ENCODE measurements around the gene STAT1. TPM values are rescaled to one million over a fixed set of nuclear protein-coding genes. Genes with fewer than 3 reads are reported as not detected.

Gene STAT1
- polyA plus RNA-seq, 4 donors, result 22.6 to 61.9 (median 42.6) TPM

DNA sequence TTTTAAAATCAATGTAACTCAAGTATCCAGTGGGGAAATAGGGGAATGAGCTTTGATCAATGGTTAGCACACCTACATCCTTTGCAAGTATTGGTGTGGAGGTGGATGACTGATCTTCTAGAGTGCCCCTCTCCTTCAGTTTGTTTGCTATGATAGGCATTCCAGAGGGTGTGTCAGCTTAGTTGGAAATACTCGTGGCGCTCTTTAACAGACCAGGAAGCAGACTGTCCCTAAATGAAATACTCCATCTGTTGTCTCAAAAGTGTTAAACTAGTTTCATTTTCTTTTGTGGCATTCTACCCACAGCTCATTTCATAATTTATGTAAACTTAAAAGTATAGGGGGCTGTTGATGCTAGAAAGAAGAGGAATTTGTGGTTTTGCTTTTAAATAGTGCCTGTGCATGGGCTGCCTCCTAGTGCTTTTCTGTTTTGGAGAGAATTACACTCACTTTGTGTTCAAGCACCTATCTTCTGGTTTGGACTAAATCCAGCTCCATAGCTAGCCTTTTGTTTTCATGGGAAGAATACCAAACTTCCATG is 66.2 kb downstream of the STAT1 start:
- Histone ChIP-seq H3K27me3 (ENCODE audit: control insufficient read depth in 3 of 3, insufficient read depth in 3 of 3, low read length in 3 of 3) (no peaks in the 10 kb centered on the region), H3K9me3 (ENCODE audit: control insufficient read depth in 2 of 2, insufficient read depth in 1 of 2, low read depth in 1 of 2, low read length in 1 of 2) (no peaks in the 10 kb centered on the region), H3K36me3 (ENCODE audit: control insufficient read depth in 3 of 3, insufficient read depth in 2 of 3, low read depth in 1 of 3, low read length in 3 of 3) (no peaks in the 10 kb centered on the region), H3K27ac (ENCODE audit: low read depth in 1 of 3, low read length in 2 of 3) (peak overlapping the region; percentile 32 to 76 (median 72)), H3K4me3 (ENCODE audit: low read depth in 1 of 3, low read length in 3 of 3) (no peak overlapping the region), H3K4me1 (ENCODE audit: control insufficient read depth in 3 of 3, insufficient read depth in 2 of 3, low read depth in 1 of 3, low read length in 2 of 3) (peaks cover 2 to 20% (median 10%) of the 10 kb centered on the region in 3 donors)
- WGBS, 3 donors, result 0 to 4% (median 1%) methylated on average over 2 of the region's 2 CpGs
- DNase-seq (peak; percentile 66 to 73), FAIRE-seq (no peak)

DNA sequence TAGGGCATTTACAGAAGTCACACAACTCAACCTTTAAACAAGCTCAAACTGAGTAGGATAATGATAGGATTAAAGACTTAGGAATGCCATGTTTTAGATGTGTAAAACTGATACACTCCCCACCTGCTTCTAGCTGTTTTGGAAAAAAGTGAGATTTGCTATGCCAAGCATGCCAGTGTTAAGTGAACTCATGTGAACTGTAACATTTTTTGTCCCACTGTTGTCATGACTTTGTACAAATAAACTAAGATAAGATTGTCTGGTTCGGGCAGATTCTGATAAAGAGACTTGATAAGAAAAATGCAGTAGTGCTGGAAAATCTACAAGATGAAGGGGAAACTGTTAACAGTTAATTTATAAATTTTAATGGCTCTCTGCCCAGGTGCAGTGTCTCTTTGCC is 66.8 kb downstream of the STAT1 start:
- Histone ChIP-seq H3K4me1 (ENCODE audit: control insufficient read depth in 3 of 3, insufficient read depth in 2 of 3, low read depth in 1 of 3, low read length in 2 of 3) (peaks cover 2 to 20% (median 10%) of the 10 kb centered on the region in 3 donors), H3K4me3 (ENCODE audit: low read depth in 1 of 3, low read length in 3 of 3) (no peak overlapping the region), H3K27me3 (ENCODE audit: control insufficient read depth in 3 of 3, insufficient read depth in 3 of 3, low read length in 3 of 3) (no peaks in the 10 kb centered on the region), H3K36me3 (ENCODE audit: control insufficient read depth in 3 of 3, insufficient read depth in 2 of 3, low read depth in 1 of 3, low read length in 3 of 3) (no peaks in the 10 kb centered on the region), H3K27ac (ENCODE audit: low read depth in 1 of 3, low read length in 2 of 3) (peak overlapping the region in 2 of 3 donors; percentile 38 to 76), H3K9me3 (ENCODE audit: control insufficient read depth in 2 of 2, insufficient read depth in 1 of 2, low read depth in 1 of 2, low read length in 1 of 2) (no peaks in the 10 kb centered on the region)
- no peak for FAIRE-seq
- DNase-seq, result peak in 1 of 2 donors; percentile 39
- 11 to 21% (median 17%) methylated on average over 1 of the region's 1 CpG for WGBS, 3 donors

DNA sequence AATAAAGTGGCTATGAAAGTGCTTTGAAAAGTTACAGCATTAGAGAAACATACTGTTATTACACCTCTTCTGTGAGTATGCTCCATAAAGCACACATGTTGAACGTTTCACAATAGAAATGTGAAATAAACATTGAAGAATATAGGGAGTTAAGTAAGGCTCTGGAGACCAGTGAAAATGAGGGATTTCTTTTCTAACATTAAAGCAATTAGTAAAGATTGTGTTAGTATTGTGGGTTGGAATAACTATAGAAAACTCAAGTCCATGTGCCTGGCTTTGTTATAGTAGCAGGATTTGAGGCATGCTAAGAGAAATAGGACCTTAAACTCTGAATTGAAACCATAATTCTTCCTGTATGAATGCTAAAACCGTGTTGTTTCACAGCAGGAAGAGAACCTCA is 70.3 kb downstream of the STAT1 start:
- H3K27ac ChIP-seq (ENCODE audit: low read depth in 1 of 3, low read length in 2 of 3), result no peak overlapping the region
- H3K4me3 ChIP-seq (ENCODE audit: low read depth in 1 of 3, low read length in 3 of 3), result no peak overlapping the region
- no peaks in the 10 kb centered on the region for H3K27me3 ChIP-seq (ENCODE audit: control insufficient read depth in 3 of 3, insufficient read depth in 3 of 3, low read length in 3 of 3)
- H3K36me3 ChIP-seq (ENCODE audit: control insufficient read depth in 3 of 3, insufficient read depth in 2 of 3, low read depth in 1 of 3, low read length in 3 of 3), result no peaks in the 10 kb centered on the region
- no peaks in the 10 kb centered on the region for H3K9me3 ChIP-seq (ENCODE audit: control insufficient read depth in 2 of 2, insufficient read depth in 1 of 2, low read depth in 1 of 2, low read length in 1 of 2)
- WGBS, 3 donors, result 48 to 53% (median 48%) methylated on average over 2 of the region's 2 CpGs
- H3K4me1 ChIP-seq (ENCODE audit: control insufficient read depth in 3 of 3, insufficient read depth in 2 of 3, low read depth in 1 of 3, low read length in 2 of 3), result peaks cover 2 to 15% (median 8%) of the 10 kb centered on the region in 3 donors
- FAIRE-seq (no peak), DNase-seq (no peak)

DNA sequence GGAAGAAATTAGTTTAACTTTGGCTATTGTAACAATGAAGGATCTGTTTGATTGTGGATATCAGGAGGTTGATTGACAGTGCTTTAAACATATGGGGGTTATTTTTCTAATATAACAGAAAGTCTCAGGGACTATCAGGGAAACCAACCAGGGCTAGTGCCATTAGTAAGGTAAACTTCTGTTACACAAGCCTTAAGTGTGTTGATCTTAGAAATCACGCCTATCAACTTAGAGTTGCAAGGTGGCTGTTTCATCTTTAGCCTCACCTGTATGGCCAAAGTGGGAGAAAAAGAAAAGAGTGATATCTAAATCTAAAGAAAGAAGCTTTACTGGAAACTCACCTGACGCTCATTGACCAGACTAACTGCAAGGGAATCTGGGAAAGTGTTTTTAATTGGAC is 71.3 kb downstream of the STAT1 start:
- Histone ChIP-seq H3K36me3 (ENCODE audit: control insufficient read depth in 3 of 3, insufficient read depth in 2 of 3, low read depth in 1 of 3, low read length in 3 of 3) (no peaks in the 10 kb centered on the region), H3K27ac (ENCODE audit: low read depth in 1 of 3, low read length in 2 of 3) (no peak overlapping the region), H3K27me3 (ENCODE audit: control insufficient read depth in 3 of 3, insufficient read depth in 3 of 3, low read length in 3 of 3) (no peaks in the 10 kb centered on the region), H3K4me1 (ENCODE audit: control insufficient read depth in 3 of 3, insufficient read depth in 2 of 3, low read depth in 1 of 3, low read length in 2 of 3) (peaks cover 2 to 8% (median 4%) of the 10 kb centered on the region in 3 donors), H3K4me3 (ENCODE audit: low read depth in 1 of 3, low read length in 3 of 3) (no peak overlapping the region), H3K9me3 (ENCODE audit: control insufficient read depth in 2 of 2, insufficient read depth in 1 of 2, low read depth in 1 of 2, low read length in 1 of 2) (no peaks in the 10 kb centered on the region)
- 88 to 97% (median 93%) methylated on average over 2 of the region's 2 CpGs for WGBS, 3 donors
- FAIRE-seq, result no peak
- DNase-seq, result no peak

DNA sequence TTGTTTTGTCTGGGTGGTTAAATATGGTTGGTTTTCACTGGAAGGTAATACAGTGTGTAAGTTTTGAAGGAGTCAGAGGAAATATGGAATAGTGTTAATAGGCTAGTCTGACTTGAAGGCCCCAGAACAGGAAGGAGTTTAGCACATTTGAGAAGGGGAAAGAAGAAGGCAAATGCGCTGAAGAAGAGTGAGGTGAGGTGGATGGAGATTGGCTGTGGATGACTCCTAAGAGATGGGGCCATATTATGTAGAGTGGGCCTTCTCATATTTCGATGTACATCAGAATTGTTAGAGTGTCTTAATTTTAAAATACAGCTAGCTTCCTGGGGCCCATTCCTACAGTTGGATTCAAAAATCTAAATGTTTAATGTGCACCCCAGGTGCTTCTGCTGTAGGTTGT is 72.4 kb downstream of the STAT1 start:
- DNase-seq, result no peak
- no peak overlapping the region for H3K4me3 ChIP-seq (ENCODE audit: low read depth in 1 of 3, low read length in 3 of 3)
- no peaks in the 10 kb centered on the region for H3K9me3 ChIP-seq (ENCODE audit: control insufficient read depth in 2 of 2, insufficient read depth in 1 of 2, low read depth in 1 of 2, low read length in 1 of 2)
- H3K4me1 ChIP-seq (ENCODE audit: control insufficient read depth in 3 of 3, insufficient read depth in 2 of 3, low read depth in 1 of 3, low read length in 2 of 3), result peaks cover 0 to 2% (median 0%) of the 10 kb centered on the region in 3 donors
- FAIRE-seq, result no peak
- 98 to 100% (median 98%) methylated on average over 2 of the region's 2 CpGs for WGBS, 3 donors
- no peaks in the 10 kb centered on the region for H3K36me3 ChIP-seq (ENCODE audit: control insufficient read depth in 3 of 3, insufficient read depth in 2 of 3, low read depth in 1 of 3, low read length in 3 of 3)
- no peak overlapping the region for H3K27ac ChIP-seq (ENCODE audit: low read depth in 1 of 3, low read length in 2 of 3)
- H3K27me3 ChIP-seq (ENCODE audit: control insufficient read depth in 3 of 3, insufficient read depth in 3 of 3, low read length in 3 of 3), result no peaks in the 10 kb centered on the region

DNA sequence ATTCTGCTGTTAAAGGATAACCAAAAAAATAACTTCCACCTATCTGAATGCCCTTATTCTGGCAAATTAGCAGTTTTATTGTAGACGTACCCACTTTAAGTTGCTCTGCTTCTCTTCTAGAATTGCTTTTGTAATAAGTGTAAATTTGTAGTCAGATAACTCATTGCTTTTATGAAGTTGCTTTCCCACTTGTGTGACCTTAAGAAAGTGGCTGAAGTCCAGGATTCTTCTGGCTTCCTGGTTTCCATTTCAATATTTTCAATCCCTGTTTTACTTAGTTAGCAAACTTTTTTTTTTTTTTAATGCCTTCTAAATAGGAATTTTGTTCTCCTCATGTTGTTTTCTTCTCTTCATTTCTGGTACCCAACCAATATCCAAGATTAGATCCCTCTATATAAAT is 73.5 kb downstream of the STAT1 start:
- Histone ChIP-seq H3K27ac (ENCODE audit: low read depth in 1 of 3, low read length in 2 of 3) (no peak overlapping the region), H3K36me3 (ENCODE audit: control insufficient read depth in 3 of 3, insufficient read depth in 2 of 3, low read depth in 1 of 3, low read length in 3 of 3) (no peaks in the 10 kb centered on the region), H3K27me3 (ENCODE audit: control insufficient read depth in 3 of 3, insufficient read depth in 3 of 3, low read length in 3 of 3) (no peaks in the 10 kb centered on the region), H3K4me3 (ENCODE audit: low read depth in 1 of 3, low read length in 3 of 3) (no peak overlapping the region), H3K9me3 (ENCODE audit: control insufficient read depth in 2 of 2, insufficient read depth in 1 of 2, low read depth in 1 of 2, low read length in 1 of 2) (no peaks in the 10 kb centered on the region), H3K4me1 (ENCODE audit: control insufficient read depth in 3 of 3, insufficient read depth in 2 of 3, low read depth in 1 of 3, low read length in 2 of 3) (no peaks in the 10 kb centered on the region)
- FAIRE-seq, result peak; percentile 41
- 36 to 75% (median 66%) methylated on average over 1 of the region's 1 CpG for WGBS, 3 donors
- DNase-seq, result no peak

DNA sequence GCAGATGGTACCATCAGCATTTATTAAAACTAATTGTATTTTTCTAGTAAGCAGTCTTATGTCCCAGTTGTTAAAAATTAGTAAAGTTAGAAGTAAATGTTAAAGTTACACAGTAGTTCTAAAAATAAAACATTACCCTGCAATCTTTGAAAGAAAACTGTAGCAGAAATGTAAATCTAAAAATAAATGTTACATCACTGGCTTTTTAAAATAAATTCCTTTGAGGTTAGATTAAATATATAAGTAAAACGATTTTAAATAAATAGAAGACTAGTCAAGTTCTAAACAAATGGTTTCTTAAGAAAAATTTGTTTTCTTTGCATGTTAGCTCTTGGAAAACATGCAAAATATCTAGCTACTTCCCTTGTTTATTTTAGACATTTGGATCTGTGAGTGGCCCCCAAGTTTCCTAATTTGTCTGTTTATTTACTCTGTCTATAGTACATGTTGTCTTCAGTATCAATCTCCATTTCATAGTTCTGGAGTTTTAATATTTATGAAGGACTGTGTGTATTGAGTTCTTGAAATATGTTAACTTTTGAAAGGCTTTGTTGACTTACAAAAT is 75.1 kb downstream of the STAT1 start:
- Histone ChIP-seq H3K4me1 (ENCODE audit: control insufficient read depth in 3 of 3, insufficient read depth in 2 of 3, low read depth in 1 of 3, low read length in 2 of 3) (no peaks in the 10 kb centered on the region), H3K27me3 (ENCODE audit: control insufficient read depth in 3 of 3, insufficient read depth in 3 of 3, low read length in 3 of 3) (no peaks in the 10 kb centered on the region), H3K36me3 (ENCODE audit: control insufficient read depth in 3 of 3, insufficient read depth in 2 of 3, low read depth in 1 of 3, low read length in 3 of 3) (no peaks in the 10 kb centered on the region), H3K27ac (ENCODE audit: low read depth in 1 of 3, low read length in 2 of 3) (no peak overlapping the region), H3K4me3 (ENCODE audit: low read depth in 1 of 3, low read length in 3 of 3) (no peak overlapping the region), H3K9me3 (ENCODE audit: control insufficient read depth in 2 of 2, insufficient read depth in 1 of 2, low read depth in 1 of 2, low read length in 1 of 2) (no peaks in the 10 kb centered on the region)
- no peak for DNase-seq
- 34 to 68% (median 50%) methylated on average over 1 of the region's 1 CpG for WGBS, 3 donors
- FAIRE-seq, result peak; percentile 70

DNA sequence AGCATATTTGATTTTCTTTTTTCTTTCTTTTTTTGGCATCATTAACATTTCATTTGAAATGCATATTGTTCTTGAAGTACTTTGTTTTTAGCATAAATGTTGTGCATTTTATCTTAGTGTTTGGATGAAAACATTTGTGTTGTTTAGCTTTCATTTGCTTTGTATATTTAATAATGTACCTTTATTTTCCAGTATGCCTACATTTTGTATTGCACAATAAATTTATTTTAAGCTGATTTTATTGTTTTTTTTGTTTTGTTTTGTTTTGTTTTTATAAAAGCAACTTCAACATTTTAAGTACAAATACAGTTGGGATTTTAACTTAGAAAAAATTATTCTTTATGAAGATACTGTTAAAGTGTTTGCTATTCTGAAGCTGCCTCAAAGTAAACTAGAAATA is 78.9 kb downstream of the STAT1 start:
- H3K27me3 ChIP-seq (ENCODE audit: control insufficient read depth in 3 of 3, insufficient read depth in 3 of 3, low read length in 3 of 3), result no peaks in the 10 kb centered on the region
- peaks cover 4% of the 10 kb centered on the region in 3 donors for H3K36me3 ChIP-seq (ENCODE audit: control insufficient read depth in 3 of 3, insufficient read depth in 2 of 3, low read depth in 1 of 3, low read length in 3 of 3)
- H3K27ac ChIP-seq (ENCODE audit: low read depth in 1 of 3, low read length in 2 of 3), result no peak overlapping the region
- FAIRE-seq, result peak; percentile 87
- H3K4me1 ChIP-seq (ENCODE audit: control insufficient read depth in 3 of 3, insufficient read depth in 2 of 3, low read depth in 1 of 3, low read length in 2 of 3), result no peaks in the 10 kb centered on the region
- H3K9me3 ChIP-seq (ENCODE audit: control insufficient read depth in 2 of 2, insufficient read depth in 1 of 2, low read depth in 1 of 2, low read length in 1 of 2), result no peaks in the 10 kb centered on the region
- H3K4me3 ChIP-seq (ENCODE audit: low read depth in 1 of 3, low read length in 3 of 3), result no peak overlapping the region
- DNase-seq, result no peak

DNA sequence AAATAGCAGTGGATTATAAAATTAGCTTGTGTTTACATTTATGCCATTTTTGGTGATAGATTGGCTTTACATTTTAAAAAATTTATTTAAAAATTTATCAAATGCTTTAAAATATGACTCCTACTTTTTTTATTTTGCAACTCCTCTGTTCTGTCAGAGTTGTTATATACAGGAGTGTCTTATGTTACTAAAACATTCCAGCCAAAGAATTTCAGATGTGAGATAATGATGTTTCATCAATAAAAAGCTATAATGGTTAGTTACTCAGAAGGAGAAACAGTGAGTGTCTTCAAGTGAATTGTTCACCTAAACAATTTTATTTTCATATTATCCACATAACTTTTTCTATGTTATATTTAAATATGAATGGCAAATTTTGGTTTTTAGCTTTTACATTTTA is 80.6 kb downstream of the STAT1 start:
- Histone ChIP-seq H3K4me3 (ENCODE audit: low read depth in 1 of 3, low read length in 3 of 3) (no peak overlapping the region), H3K27me3 (ENCODE audit: control insufficient read depth in 3 of 3, insufficient read depth in 3 of 3, low read length in 3 of 3) (no peaks in the 10 kb centered on the region), H3K9me3 (ENCODE audit: control insufficient read depth in 2 of 2, insufficient read depth in 1 of 2, low read depth in 1 of 2, low read length in 1 of 2) (no peaks in the 10 kb centered on the region), H3K36me3 (ENCODE audit: control insufficient read depth in 3 of 3, insufficient read depth in 2 of 3, low read depth in 1 of 3, low read length in 3 of 3) (peaks cover 5 to 16% (median 6%) of the 10 kb centered on the region in 3 donors), H3K27ac (ENCODE audit: low read depth in 1 of 3, low read length in 2 of 3) (no peak overlapping the region), H3K4me1 (ENCODE audit: control insufficient read depth in 3 of 3, insufficient read depth in 2 of 3, low read depth in 1 of 3, low read length in 2 of 3) (no peaks in the 10 kb centered on the region)
- DNase-seq (no peak), FAIRE-seq (no peak)
